Mucosa of descending colon (tissue), 3 donors: ENCODE results near the gene OR2M7. TPM values are rescaled to one million over a fixed set of nuclear protein-coding genes. Genes with fewer than 3 reads are reported as not detected.

ENCODE experiments used
- ATAC-seq: fragments of 200-7000 bp; cut with Tn5 transposase; one replicate; pipeline ENCODE4 v1.9.1; 2020; ENCODE audit warnings: mild to moderate bottlenecking, moderate library complexity
- DNase-seq, 3 donors: peaks; one replicate each; pipeline ENCODE4 v3.0.0-alpha.2; 2020
- H3K36me3 ChIP-seq: fragments of 200-600 bp; one replicate; pipeline ENCODE4 v1.8.0; 2021; ENCODE audit warnings: low read depth, mild to moderate bottlenecking
- H3K4me1 ChIP-seq: fragments of 200-600 bp; one replicate; pipeline ENCODE4 v1.8.0; 2021; ENCODE audit warnings: low read depth, mild to moderate bottlenecking
- H3K4me3 ChIP-seq: fragments of 200-600 bp; one replicate; pipeline ENCODE4 v1.8.0; 2021; ENCODE audit warnings: mild to moderate bottlenecking
- H3K9me3 ChIP-seq: fragments of 200-600 bp; one replicate; pipeline ENCODE4 v1.8.0; 2021; ENCODE audit warnings: mild to moderate bottlenecking
- intact Hi-C, 2 donors: fragments of 100-400 bp; cut with DNase I in 1 of 2; cut with micrococcal nuclease in 1 of 2; formaldehyde crosslinking; loops; one replicate each; pipeline versions ENCODE4 v1.11.0 to v1.11.1; 2022; cut with DNase I, micrococcal nuclease
- total RNA-seq, 3 donors: library from RNA; stranded (reverse); fragmentation: NEBNext Ultra II Directional in 2 of 3; extraction: Animal tissue kit (Norgen Biotek cat#: 25700) in 2 of 3; gene quantifications; one replicate each; pipeline versions ENCODE4 v1.2.1 to v1.2.4, GENCODE V29; 2021 to 2023
- TF ChIP-seq, protein P1 (sequence below): fragments of 200-600 bp; IDR thresholded peaks from one replicate; pipeline ENCODE4 v1.8.0; 2022; ENCODE audit warnings: antibody characterized with exemption, mild to moderate bottlenecking
- donor health status: DM: no; HTN: no; CAD: no; lungs with moderate emphysema.
- donor health status: DM: no; HTN: no; CAD: no.
- donor health status: DM: no; HTN: yes; CAD: no.

Gene OR2M7
- total RNA-seq, 3 donors from 2014 or later = not detected

DNA sequence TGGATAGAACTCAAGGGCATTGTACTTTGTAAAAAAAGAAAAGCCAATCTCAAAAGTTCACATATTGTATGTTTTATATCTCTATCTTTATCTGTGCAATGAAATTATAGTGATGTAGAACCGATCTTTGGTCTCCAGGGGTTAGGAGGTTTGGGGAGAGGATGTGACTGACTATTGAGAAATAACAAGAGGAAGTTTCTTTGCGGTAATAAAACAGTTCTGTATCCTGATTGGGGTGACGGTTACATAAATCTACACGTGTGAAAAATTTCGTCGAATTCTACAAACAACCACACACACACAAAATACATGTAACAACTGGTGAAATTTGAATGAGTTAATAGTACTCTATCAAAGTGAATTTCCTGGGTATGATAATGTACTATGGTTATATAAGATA is 36.0 kb downstream of the OR2M7 start:
- no peak for DNase-seq
- H3K4me1 ChIP-seq = no peaks in the 10 kb centered on the region
- H3K4me3 ChIP-seq = no peak overlapping the region
- intact Hi-C loops = no loop called here
- ATAC-seq = no peak
- H3K36me3 ChIP-seq = no peaks in the 10 kb centered on the region
- H3K9me3 ChIP-seq = peaks cover 20% of the 10 kb centered on the region
- TF ChIP-seq, protein P1, sequence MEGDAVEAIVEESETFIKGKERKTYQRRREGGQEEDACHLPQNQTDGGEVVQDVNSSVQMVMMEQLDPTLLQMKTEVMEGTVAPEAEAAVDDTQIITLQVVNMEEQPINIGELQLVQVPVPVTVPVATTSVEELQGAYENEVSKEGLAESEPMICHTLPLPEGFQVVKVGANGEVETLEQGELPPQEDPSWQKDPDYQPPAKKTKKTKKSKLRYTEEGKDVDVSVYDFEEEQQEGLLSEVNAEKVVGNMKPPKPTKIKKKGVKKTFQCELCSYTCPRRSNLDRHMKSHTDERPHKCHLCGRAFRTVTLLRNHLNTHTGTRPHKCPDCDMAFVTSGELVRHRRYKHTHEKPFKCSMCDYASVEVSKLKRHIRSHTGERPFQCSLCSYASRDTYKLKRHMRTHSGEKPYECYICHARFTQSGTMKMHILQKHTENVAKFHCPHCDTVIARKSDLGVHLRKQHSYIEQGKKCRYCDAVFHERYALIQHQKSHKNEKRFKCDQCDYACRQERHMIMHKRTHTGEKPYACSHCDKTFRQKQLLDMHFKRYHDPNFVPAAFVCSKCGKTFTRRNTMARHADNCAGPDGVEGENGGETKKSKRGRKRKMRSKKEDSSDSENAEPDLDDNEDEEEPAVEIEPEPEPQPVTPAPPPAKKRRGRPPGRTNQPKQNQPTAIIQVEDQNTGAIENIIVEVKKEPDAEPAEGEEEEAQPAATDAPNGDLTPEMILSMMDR = no peak

DNA sequence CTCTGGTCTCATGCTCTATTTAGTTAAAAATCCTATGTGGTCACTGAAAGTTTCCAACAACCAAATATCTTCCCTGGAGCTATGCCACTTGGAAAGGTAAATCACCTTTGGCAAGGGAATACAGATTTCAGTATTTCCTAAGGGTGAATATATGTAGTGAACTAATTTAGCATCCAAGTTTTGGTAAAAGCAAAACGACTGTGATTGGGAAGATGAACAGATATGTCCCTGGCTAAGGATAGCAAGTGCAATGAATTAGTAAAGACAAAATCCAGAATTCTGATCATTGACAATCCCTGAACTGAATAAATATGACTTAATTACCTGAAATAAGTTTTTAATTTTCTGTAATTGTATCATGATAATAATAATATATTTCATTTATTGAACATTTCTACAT is 46.5 kb downstream of the OR2M7 start, which contains the start of gene OR2T33:
Gene OR2T33 (minus strand): TSS at position 101 of the 400 bp plus-strand sequence. CDS start 4,162 bp downstream, outside the sequence.
- H3K36me3 ChIP-seq = no peaks in the 10 kb centered on the region
- H3K9me3 ChIP-seq = peaks cover 25% of the 10 kb centered on the region
- DNase-seq (no peak), ATAC-seq (no peak)
- H3K4me1 ChIP-seq = no peaks in the 10 kb centered on the region
- H3K4me3 ChIP-seq = no peak within 1 kb of the TSS
- intact Hi-C loops = no loop called here
- TF ChIP-seq, protein P1 = no peak

Other genes with a start within 250 kb of the OR2M7 start
- gene OR2L13, start 229.4 kb downstream of the OR2M7 start, total RNA-seq = under 1 TPM in 1 of 3 donors, not detected in 2; 0.19 TPM
- gene OR2M5, start 179.4 kb downstream of the OR2M7 start, total RNA-seq = not detected
- gene OR2M2, start 149.7 kb downstream of the OR2M7 start, total RNA-seq = not detected
- not detected for gene OR2M3, start 127.3 kb downstream of the OR2M7 start, total RNA-seq
- not detected for gene OR2M4, start 93.2 kb downstream of the OR2M7 start, total RNA-seq
- gene OR2T33, start 46.6 kb downstream of the OR2M7 start, total RNA-seq = not detected
- not detected for gene OR2T12, start 21.1 kb downstream of the OR2M7 start, total RNA-seq
- gene OR14C36, start 24.2 kb upstream of the OR2M7 start, total RNA-seq = not detected
- gene OR2T4, start 37.1 kb upstream of the OR2M7 start, total RNA-seq = not detected
- gene OR2T6, start 51.2 kb upstream of the OR2M7 start, total RNA-seq = not detected
- gene OR2T1, start 78.5 kb upstream of the OR2M7 start, total RNA-seq = not detected
- not detected for gene OR2T2, start 121.1 kb upstream of the OR2M7 start, total RNA-seq
- gene OR2T3, start 148.8 kb upstream of the OR2M7 start, total RNA-seq = not detected
- not detected for gene OR2T5, start 164.0 kb upstream of the OR2M7 start, total RNA-seq
- not detected for gene OR2G6, start 183.5 kb upstream of the OR2M7 start, total RNA-seq
- not detected for gene OR2T29, start 238.2 kb upstream of the OR2M7 start, total RNA-seq